ENCODE measurements around the gene WWC1.
A peak's percentile ranks its signal among the peaks of the same experiment; 100 is the strongest.

The WWC1 gene

DNA sequence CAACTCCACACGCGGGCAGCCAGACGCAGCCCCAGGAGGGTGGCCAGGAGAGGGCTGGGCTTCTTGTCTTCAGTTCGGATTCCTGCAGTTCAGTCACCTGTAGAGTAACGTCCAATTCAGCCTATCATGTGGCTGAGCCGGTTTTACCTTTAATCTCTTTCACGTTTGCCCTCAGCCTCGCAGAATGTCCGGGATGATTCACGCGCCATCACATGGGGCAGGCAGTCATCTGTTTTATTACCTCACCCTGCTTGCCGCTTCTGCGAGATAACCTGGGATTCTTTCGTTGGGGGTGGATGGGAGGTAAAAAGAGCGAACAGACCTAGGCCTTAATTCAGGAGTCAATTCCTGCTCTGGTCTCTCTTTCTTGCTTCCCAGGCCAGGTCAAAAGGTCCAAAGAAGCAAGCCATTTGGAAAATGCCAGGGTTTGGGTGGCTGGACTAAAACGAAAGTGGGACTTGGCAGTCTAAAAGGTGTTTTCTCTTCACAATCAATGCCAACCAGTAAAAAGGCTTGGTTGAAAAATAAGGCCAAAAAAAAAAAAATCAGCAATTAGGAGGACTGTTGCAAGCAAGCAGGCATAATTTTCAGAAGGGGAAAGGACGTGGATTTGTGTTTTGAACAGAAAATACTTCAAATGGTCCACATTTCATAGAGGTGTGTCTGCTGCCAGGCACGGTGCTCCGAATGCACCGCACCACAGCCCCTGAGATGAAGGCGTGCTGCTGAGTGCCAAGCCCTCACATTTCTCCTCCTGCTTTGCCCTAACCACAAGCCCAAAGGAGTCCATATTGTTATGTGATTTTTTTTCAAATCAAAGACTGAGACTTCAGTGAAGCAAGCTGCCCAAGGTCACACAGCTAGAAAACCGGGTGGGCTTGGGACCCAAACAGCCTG is 2.8 kb upstream of the WWC1 start:
- H3K9ac ChIP-seq (ENCODE audit: low read length): no peak overlapping the region
- no peaks in the 10 kb centered on the region for H3K9me3 ChIP-seq (ENCODE audit: low read length)
- no peaks in the 10 kb centered on the region for H3F3A ChIP-seq (ENCODE audit: insufficient read depth, low read length)
- H3K4me2 ChIP-seq (ENCODE audit: low read length): no peak overlapping the region
- H3K36me3 ChIP-seq (ENCODE audit: insufficient read depth, low read length): no peaks in the 10 kb centered on the region
- peaks cover 6% of the 10 kb centered on the region for H3K4me1 ChIP-seq (ENCODE audit: insufficient read depth, low read length, severe bottlenecking)
- H3K27ac ChIP-seq (ENCODE audit: low read depth, low read length, poor library complexity, severe bottlenecking): no peak overlapping the region
- no peak overlapping the region for H3K4me3 ChIP-seq (ENCODE audit: low read depth, low read length, poor library complexity, severe bottlenecking)
- TF ChIP-seq CTCF (IDR thresholded peaks at IDR 0.05; ENCODE audit: low read length): no peak
- no peak for TF ChIP-seq EZH2 (IDR thresholded peaks at IDR 0.05; ENCODE audit: borderline replicate concordance, low read length)
- H3K79me2 ChIP-seq (ENCODE audit: insufficient read depth, low read length): no peaks in the 10 kb centered on the region
- no peaks in the 10 kb centered on the region for H3K9me2 ChIP-seq (ENCODE audit: low read depth, low read length)
- no peaks in the 10 kb centered on the region for H4K20me1 ChIP-seq (ENCODE audit: insufficient read depth, low read length)
- no peak overlapping the region for H2AFZ ChIP-seq (ENCODE audit: low read length)
- H3K27me3 ChIP-seq (ENCODE audit: insufficient read depth, low read length): peaks cover 11% of the 10 kb centered on the region; the same call in 1 of the 2 replicates

GRCh38 chr5:168290902-168291341 is 523 bp upstream of the WWC1 start:
- peaks cover 6% of the 10 kb centered on the region for H3K4me1 ChIP-seq (ENCODE audit: insufficient read depth, low read length, severe bottlenecking)
- H3F3A ChIP-seq (ENCODE audit: insufficient read depth, low read length): no peaks in the 10 kb centered on the region
- H3K79me2 ChIP-seq (ENCODE audit: insufficient read depth, low read length): no peaks in the 10 kb centered on the region
- peak overlapping the region; percentile 23; the same call in 1 of the 2 replicates for H3K9ac ChIP-seq (ENCODE audit: low read length)
- H3K36me3 ChIP-seq (ENCODE audit: insufficient read depth, low read length): no peaks in the 10 kb centered on the region
- H3K27me3 ChIP-seq (ENCODE audit: insufficient read depth, low read length): no peaks in the 10 kb centered on the region
- H3K4me2 ChIP-seq (ENCODE audit: low read length): peak overlapping the region; percentile 63
- no peak overlapping the region for H3K27ac ChIP-seq (ENCODE audit: low read depth, low read length, poor library complexity, severe bottlenecking)
- H3K9me3 ChIP-seq (ENCODE audit: low read length): no peaks in the 10 kb centered on the region
- H3K9me2 ChIP-seq (ENCODE audit: low read depth, low read length): no peaks in the 10 kb centered on the region
- H4K20me1 ChIP-seq (ENCODE audit: insufficient read depth, low read length): no peaks in the 10 kb centered on the region
- H2AFZ ChIP-seq (ENCODE audit: low read length): no peak overlapping the region
- TF ChIP-seq EZH2 (IDR thresholded peaks at IDR 0.05; ENCODE audit: borderline replicate concordance, low read length): no peak
- TF ChIP-seq CTCF (IDR thresholded peaks at IDR 0.05; ENCODE audit: low read length): no peak
- H3K4me3 ChIP-seq (ENCODE audit: low read depth, low read length, poor library complexity, severe bottlenecking): peak overlapping the region; percentile 67

DNA sequence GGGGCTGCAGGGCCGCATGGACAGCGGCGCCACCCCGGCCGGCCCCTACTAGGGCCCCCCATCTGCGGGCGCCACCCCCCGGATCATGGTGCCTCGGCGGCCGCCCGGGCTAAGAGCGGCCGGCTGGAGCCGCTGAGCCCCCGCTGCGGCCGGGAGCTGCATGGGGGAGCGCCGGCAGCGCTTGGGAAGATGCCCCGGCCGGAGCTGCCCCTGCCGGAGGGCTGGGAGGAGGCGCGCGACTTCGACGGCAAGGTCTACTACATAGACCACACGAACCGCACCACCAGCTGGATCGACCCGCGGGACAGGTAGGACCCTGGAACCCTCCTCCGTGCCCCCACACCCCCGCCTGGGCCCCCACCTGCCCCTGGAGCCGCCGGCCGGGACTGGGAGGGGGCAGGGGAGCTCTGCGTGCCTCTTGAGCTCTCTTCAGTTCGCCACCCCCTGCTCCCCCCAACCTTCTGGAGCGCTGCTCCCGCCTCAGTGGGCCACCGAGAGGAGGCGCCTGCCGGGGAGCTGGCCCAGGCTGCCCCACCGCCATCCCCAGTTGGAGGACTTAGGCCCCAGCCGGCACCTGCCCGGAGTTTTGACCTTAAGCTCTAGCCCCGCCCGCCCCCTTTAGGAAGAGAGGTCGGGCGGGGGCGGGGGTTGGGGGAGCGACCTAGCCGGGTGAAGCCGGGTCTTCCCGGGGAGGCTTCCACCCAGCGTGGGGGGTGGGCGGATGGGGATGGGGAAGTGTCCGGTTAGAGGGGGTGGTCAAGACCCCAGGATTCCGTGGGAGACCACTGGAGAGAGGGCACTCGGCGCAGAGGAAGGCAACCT is 730 bp downstream of the WWC1 start:
- Histone ChIP-seq H3K4me1 (ENCODE audit: insufficient read depth, low read length, severe bottlenecking) (peaks cover 6% of the 10 kb centered on the region), H3K27ac (ENCODE audit: low read depth, low read length, poor library complexity, severe bottlenecking) (no peak overlapping the region), H3K27me3 (ENCODE audit: insufficient read depth, low read length) (no peaks in the 10 kb centered on the region), H4K20me1 (ENCODE audit: insufficient read depth, low read length) (no peaks in the 10 kb centered on the region), H3K4me3 (ENCODE audit: low read depth, low read length, poor library complexity, severe bottlenecking) (peak overlapping the region; percentile 67), H3K9me3 (ENCODE audit: low read length) (no peaks in the 10 kb centered on the region), H3K9ac (ENCODE audit: low read length) (peak overlapping the region; percentile 57), H3K9me2 (ENCODE audit: low read depth, low read length) (no peaks in the 10 kb centered on the region), H3K4me2 (ENCODE audit: low read length) (peak overlapping the region; percentile 74), H3K36me3 (ENCODE audit: insufficient read depth, low read length) (no peaks in the 10 kb centered on the region), H3K79me2 (ENCODE audit: insufficient read depth, low read length) (no peaks in the 10 kb centered on the region), H3F3A (ENCODE audit: insufficient read depth, low read length) (no peaks in the 10 kb centered on the region), H2AFZ (ENCODE audit: low read length) (no peak overlapping the region)
- TF ChIP-seq EZH2 (IDR thresholded peaks at IDR 0.05; ENCODE audit: borderline replicate concordance, low read length) (no peak), CTCF (IDR thresholded peaks at IDR 0.05; ENCODE audit: low read length) (no peak)
